ENCODE measurements around the gene TCF4.

- no peak for TF ChIP-seq EZH2phosphoT487 (IDR thresholded peaks at IDR 0.05; ENCODE audit: borderline replicate concordance, low read length)
- TF ChIP-seq CTCF (conservative IDR thresholded peaks at IDR 0.05; ENCODE audit: low read depth, low read length) = no peak
Observed at GRCh38 chr18:55250768-55251173, 337.2 kb downstream of the TCF4 start.
